H1 (cell line): ENCODE data around the gene ADK. TPM values are rescaled to one million over a fixed set of nuclear protein-coding genes. Genes with fewer than 3 reads are reported as not detected.
A peak's percentile ranks its signal among the peaks of the same experiment; 100 is the strongest.

Experiments
- CTCF ChIA-PET: fragments of 300-600 bp; sonication (Branson Sonifier 250); formaldehyde crosslinking; loops from one replicate; lab custom pipeline; 2021; ENCODE audit not compliant: partially characterized antibody; lab: Charles Lee
- POLR2A ChIA-PET: fragments of 300-600 bp; sonication (Branson Sonifier 250); formaldehyde crosslinking; loops from one replicate; lab custom pipeline; 2021; ENCODE audit warnings: inconsistent platforms; ENCODE audit not compliant: partially characterized antibody; lab: Charles Lee
- DNase-seq, 2 experiments: peaks; one replicate each; pipeline versions ENCODE4 v3.0.0 to v3.0.0-alpha.2; 2010 to 2022; ENCODE audit warnings: low spot score in 2 of 2, low read depth in 1 of 2, mixed read lengths in 1 of 2
- FAIRE-seq: peaks from 2 replicates; lab custom pipeline; 2011; peaks lifted over from hg19 to GRCh38; lab: Jason Lieb, UNC
- H2AFZ ChIP-seq: 2 replicates; pipeline ENCODE4 v1.8.1; 2012; ENCODE audit warnings: low read length, inconsistent platforms
- H2AK5ac ChIP-seq: 2 replicates; pipeline ENCODE4 v1.6.1; 2013; ENCODE audit warnings: low read depth, low read length
- H2BK120ac ChIP-seq: replicated peaks from 2 replicates; pipeline ENCODE3; 2013; ENCODE audit warnings: low read depth, low read length, inconsistent platforms
- H2BK12ac ChIP-seq: 2 replicates; pipeline ENCODE4 v1.6.1; 2013; ENCODE audit warnings: low read depth, low read length
- H2BK15ac ChIP-seq: 2 replicates; pipeline ENCODE4 v1.6.1; 2013; ENCODE audit warnings: low read length
- H2BK20ac ChIP-seq: 2 replicates; pipeline ENCODE4 v1.6.1; 2013; ENCODE audit warnings: low read length
- H2BK5ac ChIP-seq: 2 replicates; pipeline ENCODE4 v1.6.1; 2013; ENCODE audit warnings: low read depth, low read length
- H3K14ac ChIP-seq: 2 replicates; pipeline ENCODE4 v1.6.1; 2013; ENCODE audit warnings: inconsistent platforms; ENCODE audit not compliant: insufficient read length
- H3K18ac ChIP-seq: 2 replicates; pipeline ENCODE4 v1.6.1; 2013; ENCODE audit warnings: low read length; ENCODE audit errors: extremely low read depth
- H3K23ac ChIP-seq: 2 replicates; pipeline ENCODE4 v1.6.1; 2013; ENCODE audit warnings: inconsistent platforms; ENCODE audit not compliant: insufficient read length
- H3K23me2 ChIP-seq: 2 replicates; pipeline ENCODE4 v1.6.1; 2013; ENCODE audit warnings: low read depth, low read length
- H3K27ac ChIP-seq: 2 replicates; pipeline ENCODE4 v1.6.1; 2011; ENCODE audit warnings: low read depth, low read length, inconsistent platforms
- H3K27me3 ChIP-seq, 4 experiments: replicated peaks in 1 of 4; 1 replicate in 1 of 4; 2 replicates in 3 of 4; pipeline versions ENCODE4 v1.6.1 to v1.8.1; 2011 to 2013; ENCODE audit warnings: low read length in 3 of 4, mild to moderate bottlenecking in 3 of 4, inconsistent platforms in 2 of 4, mixed read lengths in 2 of 4, moderate library complexity in 1 of 4; ENCODE audit not compliant: control insufficient read depth in 3 of 4, insufficient read depth in 3 of 4; ENCODE audit errors: extremely low read depth in 1 of 4
- H3K36me3 ChIP-seq, 4 experiments: 2 replicates each; pipeline versions ENCODE4 v1.6.1 to v1.8.1; 2011 to 2013; ENCODE audit warnings: mild to moderate bottlenecking in 4 of 4, low read length in 3 of 4, moderate library complexity in 2 of 4, control low read depth in 1 of 4, inconsistent platforms in 1 of 4; ENCODE audit not compliant: insufficient read depth in 4 of 4, control insufficient read depth in 2 of 4
- H3K4ac ChIP-seq: replicated peaks from 2 replicates; pipeline ENCODE3; 2013; ENCODE audit warnings: low read length, low read depth, mixed read lengths, inconsistent platforms; ENCODE audit not compliant: insufficient read length
- H3K4me1 ChIP-seq, 4 experiments: replicated peaks in 1 of 4; 1 replicate in 1 of 4; 2 replicates in 3 of 4; pipeline versions ENCODE4 v1.6.1 to v1.8.1; 2011 to 2013; ENCODE audit warnings: low read length in 3 of 4, inconsistent platforms in 2 of 4, mixed read lengths in 1 of 4; ENCODE audit not compliant: insufficient read depth in 4 of 4, control insufficient read depth in 3 of 4
- H3K4me2 ChIP-seq, 2 experiments: 2 replicates each; pipeline versions ENCODE4 v1.6.1 to v1.8.1; 2011 to 2013; ENCODE audit warnings: low read depth in 2 of 2, low read length in 2 of 2, control low read depth in 1 of 2, inconsistent platforms in 1 of 2, mild to moderate bottlenecking in 1 of 2; ENCODE audit not compliant: insufficient read depth in 1 of 2
- H3K4me3 ChIP-seq, 4 experiments: fragments of 200-600, 300-600 bp in 1 of 4; sonication (generic), shearing (Covaris generic), sonication (Bioruptor Twin) in 1 of 4; 2 replicates each; pipeline versions ENCODE4 v1.5.1 to v1.8.1; 2011 to 2016; ENCODE audit warnings: low read length in 4 of 4, low read depth in 3 of 4, control low read depth in 2 of 4, inconsistent platforms in 2 of 4, mild to moderate bottlenecking in 2 of 4, mixed read lengths in 1 of 4, moderate library complexity in 1 of 4; ENCODE audit not compliant: insufficient read depth in 2 of 4; ENCODE audit errors: extremely low read depth in 1 of 4
- H3K56ac ChIP-seq: replicated peaks from 2 replicates; pipeline ENCODE3; 2013; ENCODE audit warnings: low read depth, mild to moderate bottlenecking, mixed read lengths, low read length, inconsistent platforms; ENCODE audit not compliant: insufficient read length
- H3K79me1 ChIP-seq: 2 replicates; pipeline ENCODE4 v1.6.1; 2013; ENCODE audit warnings: low read depth, low read length, control low read depth
- H3K79me2 ChIP-seq, 2 experiments: 2 replicates each; pipeline versions ENCODE4 v1.6.1 to v1.8.1; 2012 to 2013; ENCODE audit warnings: low read length in 2 of 2, mild to moderate bottlenecking in 2 of 2, inconsistent platforms in 1 of 2; ENCODE audit not compliant: insufficient read depth in 2 of 2, control insufficient read depth in 1 of 2
- H3K9ac ChIP-seq, 4 experiments: replicated peaks in 1 of 4; 1 replicate in 1 of 4; 2 replicates in 3 of 4; pipeline versions ENCODE4 v1.6.1 to v1.8.1; 2011 to 2013; ENCODE audit warnings: low read depth in 3 of 4, low read length in 3 of 4, control low read depth in 2 of 4, mild to moderate bottlenecking in 2 of 4, moderate library complexity in 2 of 4, inconsistent platforms in 1 of 4; ENCODE audit errors: extremely low read depth in 1 of 4
- H3K9me3 ChIP-seq, 2 experiments: 2 replicates each; pipeline versions ENCODE4 v1.6.1 to v1.8.1; 2012 to 2013; ENCODE audit warnings: mild to moderate bottlenecking in 2 of 2, moderate library complexity in 2 of 2, control low read depth in 1 of 2, inconsistent platforms in 1 of 2, low read depth in 1 of 2, low read length in 1 of 2, mixed read lengths in 1 of 2; ENCODE audit not compliant: insufficient read depth in 2 of 2
- H4K20me1 ChIP-seq, 2 experiments: replicated peaks in 1 of 2; 2 replicates each; pipeline versions ENCODE3 to v1.8.1; 2011 to 2013; ENCODE audit warnings: inconsistent platforms in 2 of 2, low read length in 2 of 2, mild to moderate bottlenecking in 1 of 2; ENCODE audit not compliant: insufficient read depth in 2 of 2, control insufficient read depth in 1 of 2
- H4K5ac ChIP-seq: 2 replicates; pipeline ENCODE4 v1.6.1; 2013; ENCODE audit warnings: low read length, low read depth, mixed read lengths, inconsistent platforms; ENCODE audit not compliant: insufficient read length
- H4K8ac ChIP-seq: 2 replicates; pipeline ENCODE4 v1.8.0; 2013; ENCODE audit warnings: mild to moderate bottlenecking, moderate library complexity, low read length, inconsistent platforms; ENCODE audit not compliant: insufficient read depth; ENCODE audit errors: extremely low read depth
- H4K91ac ChIP-seq: replicated peaks from 2 replicates; pipeline ENCODE3; 2013; ENCODE audit warnings: low read length, mixed read lengths, inconsistent platforms; ENCODE audit not compliant: insufficient read length
- CBX5 ChIP-seq: fragments of 300-800, 300-1000 bp; sonication (generic); IDR thresholded peaks from 2 replicates; pipeline ENCODE4 v1.7.1; 2016; ENCODE audit warnings: antibody characterized with exemption, low read length, low read depth
- JUN ChIP-seq: IDR thresholded peaks from 2 replicates; pipeline ENCODE4 v1.6.1; 2011; ENCODE audit warnings: low read depth, mild to moderate bottlenecking, improper control_type of control experiment, low read length
- NRF1 ChIP-seq: IDR thresholded peaks from 2 replicates; pipeline ENCODE4 v1.6.1; 2011; ENCODE audit warnings: mild to moderate bottlenecking, low read depth, low read length, improper control_type of control experiment
- RAD21 ChIP-seq, 2 experiments: IDR thresholded peaks in 1 of 2; conservative IDR thresholded peaks in 1 of 2; 2 replicates each; pipeline ENCODE4 v1.6.1; 2011; ENCODE audit warnings: low read depth in 2 of 2, low read length in 2 of 2, improper control_type of control experiment in 1 of 2, inconsistent platforms in 1 of 2, mild to moderate bottlenecking in 1 of 2, moderate library complexity in 1 of 2
- RNF2 ChIP-seq: fragments of 200-900, 300-1000 bp; sonication (generic); IDR thresholded peaks from 2 replicates; pipeline ENCODE4 v1.7.1; 2016; ENCODE audit warnings: borderline replicate concordance, low read depth, mild to moderate bottlenecking, antibody characterized with exemption, low read length; ENCODE audit not compliant: poor library complexity, severe bottlenecking; ENCODE audit errors: missing control alignments
- TBP ChIP-seq: IDR thresholded peaks from 2 replicates; pipeline ENCODE4 v1.6.1; 2011; ENCODE audit warnings: low read depth, low read length, improper control_type of control experiment
- TEAD4 ChIP-seq: IDR thresholded peaks from 2 replicates; pipeline ENCODE4 v1.6.1; 2012; ENCODE audit warnings: low read depth, low read length, inconsistent platforms, mixed read lengths
- WGBS, 2 experiments: shearing (Covaris generic) in 1 of 2; methylation state at CpG; one replicate each; pipeline versions ENCODE4 v1.1.6 to v1.1.7; 2013 to 2015; ENCODE audit warnings: low lambda C conversion rate in 2 of 2, mixed read lengths in 2 of 2, inconsistent platforms in 1 of 2, low coverage in 1 of 2, missing lambda C conversion rate in 1 of 2; ENCODE audit not compliant: insufficient replicate concordance in 2 of 2, insufficient coverage in 1 of 2, insufficient read length in 1 of 2; ENCODE audit errors: extremely low coverage in 1 of 2, missing lambda C conversion rate in 1 of 2; 5-methylcytosine and 5-hydroxymethylcytosine counted together
- polyA plus RNA-seq, 7 experiments: library from polyadenylated mRNA; depleted of rRNA in 3 of 7; stranded (reverse) in 5 of 7; unstranded in 2 of 7; fragments of >200 nt in 5 of 7; fragments of 200-250 nt in 2 of 7; gene quantifications; 1 replicate in 5 of 7; 2 replicates in 1 of 7; 4 replicates in 1 of 7; pipeline versions ENCODE4 v1.2.1 to v1.2.3, GENCODE V29; 2011 to 2013; ENCODE audit warnings: missing spikeins in 2 of 7, mixed read lengths in 2 of 7
- total RNA-seq: library from RNA; stranded (reverse); fragmentation: NEBNext Ultra II Directional; extraction: Animal tissue kit (Norgen Biotek cat#: 25700); gene quantifications from 2 replicates; pipeline ENCODE4 v1.2.1, GENCODE V29; 2021
- TF ChIP-seq, protein P1 (sequence below): IDR thresholded peaks from 2 replicates; pipeline ENCODE4 v1.6.1; 2012; ENCODE audit warnings: low read length, inconsistent platforms

The ADK gene
- total and polyA plus RNA-seq, 2 of the 8 experiments (the other 6 are each of a cell fraction or from before 2014, with no cell fraction given) = 12.3 to 42.4 TPM

- Histone ChIP-seq H3K14ac (no peak overlapping the region), H3K79me2 (peaks cover 3 to 78% of the 10 kb centered on the region in 2 experiments; a peak in 3 of 4 replicates), H2BK20ac (no peak overlapping the region), H4K91ac (no peak overlapping the region), H3K9me3 (no peaks in the 10 kb centered on the region), H2BK5ac (no peak overlapping the region), H3K4me2 (peak overlapping the region; percentile 72 to 75; a peak in 2 of 4 replicates), H3K9ac (no peak overlapping the region; a peak in 1 of 7 replicates), H3K27me3 (no peaks in the 10 kb centered on the region), H3K4me1 (peaks cover 0 to 2% (median under 1%) of the 10 kb centered on the region in 4 experiments; a peak in 3 of 7 replicates), H2BK12ac (no peak overlapping the region), H3K23me2 (peaks cover 12% of the 10 kb centered on the region), H3K56ac (no peak overlapping the region), H2BK15ac (no peak overlapping the region), H3K79me1 (peaks cover 2% of the 10 kb centered on the region), H4K8ac (no peak overlapping the region), H3K23ac (no peak overlapping the region), H4K5ac (no peak overlapping the region), H3K4me3 (peak overlapping the region in 2 of 4 experiments; percentile 10 to 96; a peak in 2 of 8 replicates), H4K20me1 (peaks cover 0 to 4% of the 10 kb centered on the region in 2 experiments), H2BK120ac (no peak overlapping the region), H3K4ac (no peak overlapping the region), H3K36me3 (no peaks in the 10 kb centered on the region), H3K18ac (no peak overlapping the region), H2AFZ (no peak overlapping the region), H2AK5ac (no peak overlapping the region), H3K27ac (no peak overlapping the region)
- ChIA-PET POLR2A (interaction anchor here (0.7 to 2.3 kb wide), 2 partner anchors 24 to 154 kb away, joined by 3 to 8 read pairs; no protein-coding TSS in a partner anchor), CTCF (interaction anchor here (0.6 to 2.2 kb wide), 11 partner anchors 9 to 1887 kb away, joined by 3 to 7 read pairs (median 3); no protein-coding TSS in a partner anchor)
- 70% methylated on average over 4 of the region's 4 CpGs; no CpG with 5 or more reads in 1 of the 2 experiments for WGBS, 2 experiments
- FAIRE-seq (no peak), DNase-seq (no peak)
- TF ChIP-seq NRF1 = no peak
- no peak for TF ChIP-seq TBP
- no peak for TF ChIP-seq RNF2
- TF ChIP-seq, protein P1, sequence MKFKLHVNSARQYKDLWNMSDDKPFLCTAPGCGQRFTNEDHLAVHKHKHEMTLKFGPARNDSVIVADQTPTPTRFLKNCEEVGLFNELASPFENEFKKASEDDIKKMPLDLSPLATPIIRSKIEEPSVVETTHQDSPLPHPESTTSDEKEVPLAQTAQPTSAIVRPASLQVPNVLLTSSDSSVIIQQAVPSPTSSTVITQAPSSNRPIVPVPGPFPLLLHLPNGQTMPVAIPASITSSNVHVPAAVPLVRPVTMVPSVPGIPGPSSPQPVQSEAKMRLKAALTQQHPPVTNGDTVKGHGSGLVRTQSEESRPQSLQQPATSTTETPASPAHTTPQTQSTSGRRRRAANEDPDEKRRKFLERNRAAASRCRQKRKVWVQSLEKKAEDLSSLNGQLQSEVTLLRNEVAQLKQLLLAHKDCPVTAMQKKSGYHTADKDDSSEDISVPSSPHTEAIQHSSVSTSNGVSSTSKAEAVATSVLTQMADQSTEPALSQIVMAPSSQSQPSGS = no peak
- no peak; a peak in 1 of 4 replicates for TF ChIP-seq RAD21 (IDR thresholded peaks at IDR 0.05 in 1 of 2, conservative IDR thresholded peaks at IDR 0.05 in 1 of 2; ENCODE audit: low read depth in 2 of 2, low read length in 2 of 2)
- TF ChIP-seq CBX5 = no peak
- no peak for TF ChIP-seq JUN
- TF ChIP-seq TEAD4 = peak; percentile 93
These were observed 2.1 kb downstream of the ADK start for GRCh38 chr10:74153123-74153522.
